ENCODE results near the gene VAV1. TPM values are rescaled to one million over a fixed set of nuclear protein-coding genes. Genes with fewer than 3 reads are reported as not detected.

Gene VAV1
- total and polyA plus RNA-seq, 2 donors (not counting 1 experiment from before 2014, with no cell fraction given) = 62.7 to 98.8 TPM

- 19% methylated on average over 10 of the region's 13 CpGs for WGBS (ENCODE audit: insufficient coverage)
- Histone ChIP-seq H3K36me3 (replicated peaks in 1 of 2; ENCODE audit: control extremely low read depth in 1 of 2, control insufficient read depth in 1 of 2, extremely low read depth in 1 of 2, insufficient read depth in 2 of 2, low read length in 1 of 2) (peaks cover 0 to 2% of the 10 kb centered on the region in 2 experiments), H3K9me3 (ENCODE audit: control extremely low read depth in 1 of 3, control insufficient read depth in 2 of 3, insufficient read depth in 1 of 3, low read length in 2 of 3) (no peaks in the 10 kb centered on the region), H3K27me3 (replicated peaks in 1 of 4; ENCODE audit: control extremely low read depth in 1 of 4, control insufficient read depth in 3 of 4, insufficient read depth in 4 of 4, low read length in 3 of 4) (no peaks in the 10 kb centered on the region), H3K4me3 (ENCODE audit: control extremely low read depth in 1 of 5, extremely low read depth in 1 of 5, insufficient read depth in 1 of 5, low read depth in 2 of 5, low read length in 4 of 5) (peak overlapping the region in 4 of 5 experiments; percentile 7 to 55 (median 44)), H4K20me1 (ENCODE audit: control insufficient read depth, insufficient read depth, low read length, poor library complexity, severe bottlenecking) (no peaks in the 10 kb centered on the region), H2AFZ (ENCODE audit: insufficient read depth, low read depth, low read length, poor library complexity, severe bottlenecking) (peak overlapping the region; percentile 59), H3K4me2 (replicated peaks; ENCODE audit: low read depth, low read length, poor library complexity, severe bottlenecking) (peak overlapping the region; percentile 86), H3K4me1 (ENCODE audit: control insufficient read depth in 2 of 2, insufficient read depth in 2 of 2, low read length in 2 of 2) (peaks cover 39 to 51% of the 10 kb centered on the region in 2 donors), H3K9ac (ENCODE audit: low read length) (peak overlapping the region; percentile 56), H3K79me2 (ENCODE audit: control insufficient read depth, insufficient read depth, low read length) (peaks cover 10% of the 10 kb centered on the region), H3K27ac (ENCODE audit: low read length in 2 of 2) (peak overlapping the region; percentile 58 to 67)
- Mint-ChIP-seq H3K4me3 (peak overlapping the region; percentile 94), H3K4me1 (peaks cover 39% of the 10 kb centered on the region), H3K27me3 (no peaks in the 10 kb centered on the region), H3K27ac (peak overlapping the region; percentile 99), H3K9me3 (ENCODE audit: insufficient read depth) (no peaks in the 10 kb centered on the region)
- ChIA-PET POLR2A (interaction anchor here (0.6 to 4.5 kb wide), 16 partner anchors 15 to 1956 kb away, joined by 3 to 17 read pairs (median 3); partner anchors contain the start of genes SH2D3A and VAV1), CTCF (interaction anchor here (0.5 to 5.3 kb wide), 20 partner anchors 10 to 520 kb away, joined by 3 to 118 read pairs (median 5); partner anchors contain the start of genes C3, SH2D3A and VAV1)
- peak; percentile 83 for DNase-seq
- TF ChIP-seq CTCF (IDR thresholded peaks at IDR 0.05) (peak; percentile 71), EZH2 (IDR thresholded peaks at IDR 0.05; ENCODE audit: borderline replicate concordance, insufficient read depth, low read depth, low read length, poor library complexity, severe bottlenecking) (no peak)
- ATAC-seq (ENCODE audit: low read depth) = no peak
- intact Hi-C loops (cut with micrococcal nuclease) = loop anchor here (1.0 to 5.0 kb wide), 10 partner anchors 15 to 539 kb away; partner anchors contain the start of genes ALKBH7, CD70, CLPP and SH2D3A
These were observed 34.4 kb upstream of the VAV1 start for GRCh38 chr19:6737873-6738786.
